NT2/D1 (cell line): ENCODE results near the gene SOX6.

ENCODE experiments used
- SUZ12 ChIP-seq: IDR thresholded peaks from 2 replicates; pipeline ENCODE4 v1.6.1; 2011; ENCODE audit not compliant: insufficient read length, insufficient read depth; ENCODE audit errors: extremely low read depth
- YY1 ChIP-seq: IDR thresholded peaks from 2 replicates; pipeline ENCODE4 v1.6.1; 2011; ENCODE audit not compliant: insufficient read length, insufficient read depth

DNA sequence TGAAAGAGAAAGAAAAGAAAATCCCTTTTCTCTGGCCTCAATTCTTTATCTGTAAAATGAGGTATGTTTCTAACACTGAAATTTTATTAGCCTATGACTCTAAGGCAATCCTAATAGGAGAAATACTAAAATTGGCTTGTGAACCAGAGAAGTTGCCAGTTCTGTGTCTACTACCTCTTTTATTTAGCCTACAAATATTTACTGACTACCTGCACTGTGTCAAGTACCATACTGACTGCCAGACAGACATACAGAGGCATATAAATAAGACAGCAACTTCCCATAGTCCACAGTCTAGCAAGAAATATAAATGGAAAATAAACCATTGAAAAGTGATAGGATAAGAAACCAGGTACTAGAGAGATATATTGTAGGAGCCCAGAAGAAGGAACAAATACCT is 2.4 kb upstream of the SOX6 start:
- TF ChIP-seq SUZ12, result no peak
- TF ChIP-seq YY1, result no peak
